ENCODE data around the gene COL6A2.

GRCh38 chr21:46051379-46051770 is 46.5 kb upstream of the COL6A2 start:
- TF ChIP-seq RAD21 (IDR thresholded peaks at IDR 0.05; ENCODE audit: low read length): no peak
- TF ChIP-seq POLR2A (IDR thresholded peaks at IDR 0.05; ENCODE audit: low read depth, low read length): no peak; the same call in 1 of the 2 replicates
- no peak for TF ChIP-seq CTCF (conservative IDR thresholded peaks at IDR 0.05; ENCODE audit: low read depth, low read length)
- no peak for TF ChIP-seq FOS (IDR thresholded peaks at IDR 0.05; ENCODE audit: low read depth, low read length)
- no peak for TF ChIP-seq USF2 (IDR thresholded peaks at IDR 0.05; ENCODE audit: low read depth, low read length)
- TF ChIP-seq RFX5 (IDR thresholded peaks at IDR 0.05; ENCODE audit: low read depth, low read length): no peak
- TF ChIP-seq NFE2L2 (IDR thresholded peaks at IDR 0.05; ENCODE audit: low read depth, low read length): no peak
- no peak for TF ChIP-seq ELK1 (IDR thresholded peaks at IDR 0.05; ENCODE audit: borderline replicate concordance, low read depth, low read length)
- TF ChIP-seq CHD1 (IDR thresholded peaks at IDR 0.05; ENCODE audit: low read depth, low read length): no peak
- TF ChIP-seq BHLHE40 (IDR thresholded peaks at IDR 0.05; ENCODE audit: low read depth, low read length): no peak
- TF ChIP-seq CEBPB (IDR thresholded peaks at IDR 0.05; ENCODE audit: low read depth, low read length): no peak
